HFFc6 (cell line): Measurements from ENCODE around the gene PEX7. TPM values are rescaled to one million over a fixed set of nuclear protein-coding genes. Genes with fewer than 3 reads are reported as not detected.
"Not testable (repeated sequence)": the region's sequence is repeated elsewhere in the genome, so short reads cannot be mapped to it uniquely, and the experiment has no call there.

ENCODE experiments used
- DNase-seq: peaks from one replicate; pipeline ENCODE4 v3.0.0-alpha.2; 2018
- H3K27ac Mint-ChIP-seq: 2 replicates; pipeline ENCODE4 v1.8.0; 2020; ENCODE audit warnings: mild to moderate bottlenecking, mixed read lengths
- H3K27me3 Mint-ChIP-seq: 2 replicates; pipeline ENCODE4 v1.8.0; 2021; ENCODE audit warnings: mild to moderate bottlenecking, moderate library complexity, mixed read lengths; ENCODE audit not compliant: insufficient read depth
- H3K36me3 Mint-ChIP-seq: 2 replicates; pipeline ENCODE4 v1.8.0; 2021; ENCODE audit warnings: low read depth, mixed read lengths
- H3K4me1 Mint-ChIP-seq: 2 replicates; pipeline ENCODE4 v1.8.0; 2020; ENCODE audit warnings: low read depth, mixed read lengths
- H3K4me3 Mint-ChIP-seq: 2 replicates; pipeline ENCODE4 v1.8.0; 2020; ENCODE audit warnings: mild to moderate bottlenecking, moderate library complexity, mixed read lengths
- H3K9me3 Mint-ChIP-seq: 2 replicates; pipeline ENCODE4 v1.8.0; 2020; ENCODE audit warnings: mild to moderate bottlenecking, mixed read lengths
- total RNA-seq, 6 experiments: library from RNA; stranded (reverse); fragmentation: NEBNext Ultra II Directional; extraction: Animal tissue kit (Norgen Biotek cat#: 25700); gene quantifications; 2 replicates in 1 of 6; 3 replicates in 5 of 6; pipeline ENCODE4 v1.2.3, GENCODE V29; 2021
- TF ChIP-seq, protein P1 (sequence below): fragments of 200-600 bp; sonication (generic); IDR thresholded peaks from 2 replicates; pipeline ENCODE4 v1.5.0; 2021; ENCODE audit warnings: antibody characterized with exemption, mild to moderate bottlenecking

PEX7 gene
- total RNA-seq, 6 experiments from 2014 or later, result 6.4 to 7.6 (median 7.3) TPM

DNA sequence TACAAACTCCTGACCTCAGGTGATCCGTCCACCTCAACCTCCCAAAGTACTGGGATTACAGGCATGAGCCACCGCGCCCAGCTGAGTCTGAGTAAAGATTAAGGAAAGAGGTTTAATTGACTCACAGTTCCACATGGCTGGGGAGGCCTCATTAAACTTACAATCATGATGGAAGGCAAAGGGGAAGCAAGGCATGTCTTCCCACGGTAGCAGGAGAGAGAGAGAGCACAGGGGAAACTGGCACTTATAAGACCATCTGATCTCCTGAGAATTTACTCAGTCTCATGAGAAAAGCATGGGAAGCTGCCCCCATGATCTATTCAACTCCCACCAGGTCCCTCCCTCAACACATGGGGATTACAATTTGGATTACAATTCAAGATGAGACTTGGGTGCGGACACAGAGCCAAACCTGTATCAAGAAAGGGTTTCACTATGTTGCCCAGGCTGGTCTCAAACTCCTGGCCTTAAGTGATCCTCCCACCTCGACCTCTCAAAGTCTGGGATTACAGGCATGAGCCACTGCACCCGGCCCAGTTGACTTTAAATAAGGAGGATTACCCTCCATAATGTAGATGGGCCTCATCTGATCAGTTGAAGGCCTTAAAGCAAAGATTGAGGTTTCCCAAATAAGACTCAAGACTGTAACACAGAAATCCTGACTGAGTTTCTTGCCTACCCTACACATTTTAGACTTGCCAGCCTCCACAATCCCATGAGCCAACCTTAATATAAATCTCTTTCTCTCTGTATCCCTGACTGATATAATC is 13.1 kb upstream of the PEX7 start:
- peaks cover 2% of the 10 kb centered on the region; the same call in 1 of the 2 replicates for H3K27me3 Mint-ChIP-seq
- no peak overlapping the region for H3K4me3 Mint-ChIP-seq
- H3K27ac Mint-ChIP-seq, result no peak overlapping the region
- H3K9me3 Mint-ChIP-seq, result no peaks in the 10 kb centered on the region
- no peaks in the 10 kb centered on the region for H3K36me3 Mint-ChIP-seq
- TF ChIP-seq, protein P1, sequence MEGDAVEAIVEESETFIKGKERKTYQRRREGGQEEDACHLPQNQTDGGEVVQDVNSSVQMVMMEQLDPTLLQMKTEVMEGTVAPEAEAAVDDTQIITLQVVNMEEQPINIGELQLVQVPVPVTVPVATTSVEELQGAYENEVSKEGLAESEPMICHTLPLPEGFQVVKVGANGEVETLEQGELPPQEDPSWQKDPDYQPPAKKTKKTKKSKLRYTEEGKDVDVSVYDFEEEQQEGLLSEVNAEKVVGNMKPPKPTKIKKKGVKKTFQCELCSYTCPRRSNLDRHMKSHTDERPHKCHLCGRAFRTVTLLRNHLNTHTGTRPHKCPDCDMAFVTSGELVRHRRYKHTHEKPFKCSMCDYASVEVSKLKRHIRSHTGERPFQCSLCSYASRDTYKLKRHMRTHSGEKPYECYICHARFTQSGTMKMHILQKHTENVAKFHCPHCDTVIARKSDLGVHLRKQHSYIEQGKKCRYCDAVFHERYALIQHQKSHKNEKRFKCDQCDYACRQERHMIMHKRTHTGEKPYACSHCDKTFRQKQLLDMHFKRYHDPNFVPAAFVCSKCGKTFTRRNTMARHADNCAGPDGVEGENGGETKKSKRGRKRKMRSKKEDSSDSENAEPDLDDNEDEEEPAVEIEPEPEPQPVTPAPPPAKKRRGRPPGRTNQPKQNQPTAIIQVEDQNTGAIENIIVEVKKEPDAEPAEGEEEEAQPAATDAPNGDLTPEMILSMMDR, result no peak
- H3K4me1 Mint-ChIP-seq, result peaks cover 17% of the 10 kb centered on the region
- DNase-seq, result no peak

DNA sequence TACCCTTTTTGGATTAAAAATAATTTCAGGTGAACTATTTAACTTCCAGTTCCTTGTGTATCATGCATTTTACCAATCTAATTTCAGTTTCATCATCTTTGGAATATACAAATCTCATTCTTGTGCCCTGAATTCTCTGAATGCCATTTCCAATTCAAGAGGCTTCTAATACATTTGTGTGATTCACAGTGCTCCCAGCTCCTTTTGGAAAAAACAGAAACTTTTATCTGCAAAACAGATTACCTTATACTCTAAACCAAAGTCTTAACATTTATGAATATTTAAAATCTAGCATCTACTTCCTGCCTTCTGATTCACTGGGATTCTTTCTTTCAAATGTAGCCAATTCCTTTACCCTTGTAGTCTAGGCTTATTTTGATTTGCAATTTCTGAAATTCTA is 11.1 kb upstream of the PEX7 start:
- Mint-ChIP-seq H3K4me3 (no peak overlapping the region), H3K9me3 (no peaks in the 10 kb centered on the region), H3K27me3 (peaks cover 2% of the 10 kb centered on the region; the same call in 1 of the 2 replicates), H3K27ac (no peak overlapping the region), H3K36me3 (no peaks in the 10 kb centered on the region), H3K4me1 (peaks cover 17% of the 10 kb centered on the region)
- DNase-seq, result no peak
- TF ChIP-seq, protein P1, result no peak

DNA sequence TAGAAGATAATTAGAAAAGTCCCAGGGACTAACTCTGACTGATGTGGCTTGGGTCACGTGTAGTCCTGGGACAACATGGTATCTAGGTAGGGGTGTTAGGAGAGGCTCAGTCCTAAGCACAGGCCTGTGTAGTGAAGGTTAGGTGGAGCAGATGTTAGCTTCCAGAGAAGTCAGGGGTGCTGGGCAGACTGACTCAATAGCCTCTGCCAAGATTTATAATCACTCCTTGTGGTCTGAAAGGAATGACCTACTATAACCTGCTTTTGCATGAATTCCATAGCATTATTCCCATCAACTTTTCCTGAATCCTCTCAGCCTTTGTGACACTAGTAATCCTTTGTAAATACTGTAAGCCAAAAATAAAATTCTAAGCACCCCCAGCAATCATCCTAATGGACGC is 10.2 kb upstream of the PEX7 start:
- no peaks in the 10 kb centered on the region for H3K9me3 Mint-ChIP-seq
- H3K27ac Mint-ChIP-seq, result no peak overlapping the region
- no peak overlapping the region for H3K4me3 Mint-ChIP-seq
- H3K4me1 Mint-ChIP-seq, result peaks cover 17% of the 10 kb centered on the region
- no peak for DNase-seq
- TF ChIP-seq, protein P1, result no peak
- peaks cover 7% of the 10 kb centered on the region for H3K27me3 Mint-ChIP-seq
- H3K36me3 Mint-ChIP-seq, result no peaks in the 10 kb centered on the region

DNA sequence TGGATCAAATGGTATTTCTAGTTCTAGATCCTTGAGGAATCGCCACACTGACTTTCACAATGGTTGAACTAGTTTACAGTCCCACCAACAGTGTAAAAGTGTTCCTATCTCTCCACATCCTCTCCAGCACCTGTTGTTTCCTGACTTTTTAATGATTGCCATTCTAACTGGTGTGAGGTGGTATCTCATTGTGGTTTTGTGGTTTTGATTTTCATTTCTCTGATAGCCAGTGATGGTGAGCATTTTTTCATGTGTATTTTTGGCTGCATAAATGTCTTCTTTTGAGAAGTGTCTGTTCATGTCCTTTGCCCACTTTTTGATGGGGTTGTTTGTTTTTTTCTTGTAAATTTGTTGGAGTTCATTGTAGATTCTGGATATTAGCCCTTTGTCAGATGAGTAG is 6.8 kb upstream of the PEX7 start:
- not testable (repeated sequence) for H3K9me3 Mint-ChIP-seq, H3K4me3 Mint-ChIP-seq, DNase-seq, H3K27ac Mint-ChIP-seq, H3K36me3 Mint-ChIP-seq, H3K27me3 Mint-ChIP-seq
- peaks cover 17% of the 10 kb centered on the region for H3K4me1 Mint-ChIP-seq

DNA sequence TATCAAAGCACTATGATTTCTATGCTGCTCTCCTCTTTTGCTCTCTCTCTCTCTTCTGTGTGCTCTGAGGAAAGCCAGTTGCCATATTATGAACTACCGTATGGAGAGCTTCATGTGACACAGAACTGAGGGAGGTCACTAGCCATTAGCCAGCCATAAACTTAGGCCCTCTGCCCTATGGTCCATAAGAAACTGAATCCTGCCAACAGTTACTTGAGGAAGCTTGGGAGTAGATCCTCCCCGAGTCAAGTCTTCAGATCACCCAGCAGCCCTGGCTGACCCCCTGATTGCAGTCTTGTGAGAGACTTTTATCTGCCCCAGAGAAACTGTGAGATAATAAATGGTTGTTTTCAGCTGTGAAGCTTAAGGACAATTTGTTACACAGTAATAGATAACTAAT is 5.7 kb upstream of the PEX7 start:
- Mint-ChIP-seq H3K9me3 (no peaks in the 10 kb centered on the region), H3K4me1 (peaks cover 15% of the 10 kb centered on the region), H3K4me3 (no peak overlapping the region), H3K27ac (no peak overlapping the region), H3K27me3 (peaks cover 10% of the 10 kb centered on the region), H3K36me3 (no peaks in the 10 kb centered on the region)
- no peak for DNase-seq
- TF ChIP-seq, protein P1, result no peak

DNA sequence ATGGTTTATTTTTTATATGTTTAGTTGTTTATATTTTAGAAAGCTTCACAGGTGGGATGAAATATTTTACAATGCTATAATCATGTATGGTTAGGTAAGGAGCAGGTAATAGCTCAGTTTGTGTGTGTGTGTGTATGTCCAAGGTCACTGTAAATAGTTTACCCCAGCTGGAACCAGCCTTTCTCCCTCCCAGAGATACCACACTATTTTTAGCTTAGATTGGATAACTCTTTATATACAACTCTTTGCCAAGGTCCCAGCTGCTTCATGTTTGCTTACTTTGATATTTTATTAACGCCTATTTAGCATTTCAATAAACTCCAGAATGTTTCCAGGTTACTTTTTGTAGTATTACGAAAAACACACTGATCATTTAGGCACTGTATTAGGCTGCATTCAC is 1.8 kb upstream of the PEX7 start:
- Mint-ChIP-seq H3K36me3 (no peaks in the 10 kb centered on the region), H3K27me3 (peaks cover 8% of the 10 kb centered on the region), H3K9me3 (no peaks in the 10 kb centered on the region), H3K4me3 (no peak overlapping the region), H3K4me1 (peaks cover 13% of the 10 kb centered on the region), H3K27ac (no peak overlapping the region)
- TF ChIP-seq, protein P1, result no peak
- DNase-seq, result no peak
